MM.1S (cell line): ENCODE data around the gene PSMC3.

Experiments
- DNase-seq: peaks from one replicate; pipeline ENCODE4 v3.0.0-alpha.2; 2015
- H2AFZ ChIP-seq: fragments of 300-600 bp; sonication (generic); 2 replicates; pipeline ENCODE4 v1.6.0; 2016; ENCODE audit warnings: antibody characterized with exemption, low read length
- H3F3A ChIP-seq: fragments of 300-600 bp; sonication (generic); 2 replicates; pipeline ENCODE4 v1.6.1; 2016; ENCODE audit warnings: mild to moderate bottlenecking, antibody characterized with exemption, low read length, moderate library complexity, mixed read lengths; ENCODE audit not compliant: insufficient read depth
- H3K27ac ChIP-seq: fragments of 300-600 bp; sonication (generic); 2 replicates; pipeline ENCODE4 v1.5.1; 2016; ENCODE audit warnings: mild to moderate bottlenecking, low read length
- H3K27me3 ChIP-seq: fragments of 300-600 bp; sonication (generic); replicated peaks from 2 replicates; pipeline ENCODE4 v1.6.0; 2016; ENCODE audit warnings: low read length; ENCODE audit not compliant: insufficient read depth
- H3K36me3 ChIP-seq: fragments of 300-600 bp; sonication (generic); replicated peaks from 2 replicates; pipeline ENCODE4 v1.6.1; 2016; ENCODE audit warnings: mild to moderate bottlenecking, low read length, mixed read lengths; ENCODE audit not compliant: insufficient read depth
- H3K4me1 ChIP-seq: fragments of 300-600 bp; sonication (generic); 2 replicates; pipeline ENCODE4 v1.6.1; 2016; ENCODE audit warnings: low read length, mixed read lengths
- H3K4me2 ChIP-seq: fragments of 300-600 bp; sonication (generic); 2 replicates; pipeline ENCODE4 v1.6.0; 2016; ENCODE audit warnings: low read depth, low read length
- H3K4me3 ChIP-seq: fragments of 300-600 bp; sonication (generic); 2 replicates; pipeline ENCODE4 v1.5.1; 2016; ENCODE audit warnings: low read length, mixed read lengths
- H3K79me2 ChIP-seq: fragments of 300-600 bp; sonication (generic); 2 replicates; pipeline ENCODE4 v1.6.1; 2016; ENCODE audit warnings: mixed run types, low read length, mixed read lengths
- H3K9ac ChIP-seq: fragments of 300-600 bp; sonication (generic); 2 replicates; pipeline ENCODE4 v1.6.1; 2016; ENCODE audit warnings: low read length, mixed read lengths
- H3K9me2 ChIP-seq: fragments of 300-600 bp; sonication (generic); replicated peaks from 2 replicates; pipeline ENCODE4 v1.6.1; 2016; ENCODE audit warnings: mild to moderate bottlenecking, low read length, mixed read lengths; ENCODE audit not compliant: insufficient read depth
- H3K9me3 ChIP-seq: fragments of 300-600 bp; sonication (generic); replicated peaks from 2 replicates; pipeline ENCODE4 v1.6.1; 2016; ENCODE audit warnings: mild to moderate bottlenecking, low read length, mixed read lengths; ENCODE audit not compliant: insufficient read depth
- H4K20me1 ChIP-seq: fragments of 300-600 bp; sonication (generic); 2 replicates; pipeline ENCODE4 v1.6.1; 2016; ENCODE audit warnings: mild to moderate bottlenecking, low read length, moderate library complexity, mixed read lengths; ENCODE audit not compliant: insufficient read depth
- CTCF ChIP-seq: fragments of 300-600 bp; sonication (generic); IDR thresholded peaks from 2 replicates; pipeline ENCODE4 v1.5.1; 2016; ENCODE audit warnings: antibody characterized with exemption, low read length, mixed read lengths
- EZH2 ChIP-seq: fragments of 300-600 bp; sonication (generic); optimal IDR thresholded peaks from 2 replicates; pipeline ENCODE3; 2017; ENCODE audit warnings: low read depth, mild to moderate bottlenecking, antibody characterized with exemption, low read length, mixed read lengths
- EZH2phosphoT487 ChIP-seq: fragments of 300-600 bp; sonication (generic); IDR thresholded peaks from 2 replicates; pipeline ENCODE4 v1.6.1; 2018; ENCODE audit warnings: antibody characterized with exemption, low read length

The PSMC3 gene

GRCh38 chr11:47378836-47379170 is 47.4 kb downstream of the PSMC3 start:
- no peaks in the 10 kb centered on the region for H3K9me2 ChIP-seq
- peak overlapping the region; percentile 64; the same call in 1 of the 2 replicates for H3K9ac ChIP-seq
- no peak for DNase-seq
- H3K27me3 ChIP-seq: no peaks in the 10 kb centered on the region
- H3K36me3 ChIP-seq: no peaks in the 10 kb centered on the region
- TF ChIP-seq EZH2phosphoT487: no peak
- TF ChIP-seq CTCF: no peak
- no peak for TF ChIP-seq EZH2
- H3K4me1 ChIP-seq: 0 out of 2 replicates have a peak, but pooled peaks cover 7% of the 10 kb centered on the region
- no peaks in the 10 kb centered on the region for H3F3A ChIP-seq
- no peaks in the 10 kb centered on the region for H3K79me2 ChIP-seq
- no peaks in the 10 kb centered on the region for H3K9me3 ChIP-seq
- peak overlapping the region; percentile 43; the same call in 1 of the 2 replicates for H3K4me2 ChIP-seq
- H2AFZ ChIP-seq: peak overlapping the region; percentile 61
- peak overlapping the region; percentile 56; the same call in 1 of the 2 replicates for H3K4me3 ChIP-seq
- H4K20me1 ChIP-seq: no peaks in the 10 kb centered on the region
- no peak overlapping the region for H3K27ac ChIP-seq

GRCh38 chr11:47378010-47378835 is 48.0 kb downstream of the PSMC3 start, which contains the start of gene SPI1:
SPI1 (minus strand) TSS chr11:47378547; CDS start chr11:47378353, 194 bp downstream.
- DNase-seq: peak; percentile 19
- no peaks in the 10 kb centered on the region for H3K36me3 ChIP-seq
- H3K9me3 ChIP-seq: no peaks in the 10 kb centered on the region
- peak within 1 kb of the TSS; percentile 61 for H2AFZ ChIP-seq
- H3K27ac ChIP-seq: no peak within 1 kb of the TSS; the same call in 1 of the 2 replicates
- TF ChIP-seq EZH2: no peak
- TF ChIP-seq CTCF: no peak
- no peak for TF ChIP-seq EZH2phosphoT487
- H3K9me2 ChIP-seq: no peaks in the 10 kb centered on the region
- peak within 1 kb of the TSS; percentile 56 for H3K4me3 ChIP-seq
- no peaks in the 10 kb centered on the region for H4K20me1 ChIP-seq
- H3K79me2 ChIP-seq: no peaks in the 10 kb centered on the region
- H3K4me1 ChIP-seq: 0 out of 2 replicates have a peak, but pooled peaks cover 7% of the 10 kb centered on the region
- H3K4me2 ChIP-seq: peak within 1 kb of the TSS; percentile 43
- H3F3A ChIP-seq: no peaks in the 10 kb centered on the region
- H3K9ac ChIP-seq: peak within 1 kb of the TSS; percentile 64
- no peaks in the 10 kb centered on the region for H3K27me3 ChIP-seq

- Histone ChIP-seq H3K79me2 (no peaks in the 10 kb centered on the region), H3K4me3 (peak overlapping the region; percentile 56), H3K27me3 (no peaks in the 10 kb centered on the region), H3K27ac (no peak overlapping the region), H3K9ac (peak overlapping the region; percentile 64), H3K36me3 (no peaks in the 10 kb centered on the region), H3F3A (no peaks in the 10 kb centered on the region), H2AFZ (peak overlapping the region; percentile 61; the same call in 1 of the 2 replicates), H4K20me1 (no peaks in the 10 kb centered on the region), H3K4me2 (peak overlapping the region; percentile 43; the same call in 1 of the 2 replicates), H3K4me1 (0 out of 2 replicates have a peak, but pooled peaks cover 7% of the 10 kb centered on the region), H3K9me3 (no peaks in the 10 kb centered on the region), H3K9me2 (no peaks in the 10 kb centered on the region)
- TF ChIP-seq EZH2phosphoT487 (no peak), EZH2 (no peak), CTCF (no peak)
- DNase-seq: no peak
These were observed 48.6 kb downstream of the PSMC3 start for GRCh38 chr11:47377571-47378009.
